Activated CD4-positive, alpha-beta T cell treated with anti-CD3 and anti-CD28 coated beads, Interleukin-2, amount 10 ng/mL, durations not matched to agents 7 days and 5 days (primary cell): ENCODE data around the gene ARG1. TPM values are rescaled to one million over a fixed set of nuclear protein-coding genes. Genes with fewer than 3 reads are reported as not detected.

Source experiments
- CTCF ChIA-PET: fragments of 350-600 bp; sonication (Branson Sonifier 250); formaldehyde crosslinking; loops from one replicate; lab custom pipeline; 2021; ENCODE audit warnings: antibody characterized with exemption; lab: Charles Lee
- POLR2A ChIA-PET: fragments of 350-600 bp; sonication (Branson Sonifier 250); formaldehyde crosslinking; loops from one replicate; lab custom pipeline; 2021; ENCODE audit warnings: antibody characterized with exemption; lab: Charles Lee
- DNase-seq: peaks from one replicate; pipeline ENCODE4 v3.0.0-alpha.2; 2020
- H3K27ac Mint-ChIP-seq: one replicate; pipeline ENCODE4 v1.8.0; 2021; ENCODE audit warnings: mild to moderate bottlenecking, moderate library complexity, mixed read lengths
- H3K27me3 Mint-ChIP-seq: one replicate; pipeline ENCODE4 v1.8.0; 2021; ENCODE audit warnings: mixed read lengths
- H3K36me3 Mint-ChIP-seq: one replicate; pipeline ENCODE4 v1.8.0; 2021; ENCODE audit warnings: low read depth, mixed read lengths
- H3K4me1 Mint-ChIP-seq: one replicate; pipeline ENCODE4 v1.8.0; 2021; ENCODE audit warnings: mixed read lengths
- H3K4me3 Mint-ChIP-seq: one replicate; pipeline ENCODE4 v1.8.0; 2021; ENCODE audit warnings: mild to moderate bottlenecking, moderate library complexity, mixed read lengths
- H3K9me3 Mint-ChIP-seq: one replicate; pipeline ENCODE4 v1.8.0; 2021; ENCODE audit warnings: mixed read lengths
- total RNA-seq, 2 experiments: library from RNA; stranded (reverse); gene quantifications; one replicate each; pipeline ENCODE4 v1.2.3, GENCODE V29; 2021

ARG1 gene
- total RNA-seq, 2 experiments from 2014 or later: not detected

GRCh38 chr6:131592935-131593334 is 19.9 kb downstream of the ARG1 start:
- CTCF ChIA-PET: interaction anchor here (0.6 kb wide), 1 partner anchor 382 kb away, joined by 4 read pairs; no protein-coding TSS in a partner anchor
- no peak overlapping the region for H3K4me3 Mint-ChIP-seq

DNA sequence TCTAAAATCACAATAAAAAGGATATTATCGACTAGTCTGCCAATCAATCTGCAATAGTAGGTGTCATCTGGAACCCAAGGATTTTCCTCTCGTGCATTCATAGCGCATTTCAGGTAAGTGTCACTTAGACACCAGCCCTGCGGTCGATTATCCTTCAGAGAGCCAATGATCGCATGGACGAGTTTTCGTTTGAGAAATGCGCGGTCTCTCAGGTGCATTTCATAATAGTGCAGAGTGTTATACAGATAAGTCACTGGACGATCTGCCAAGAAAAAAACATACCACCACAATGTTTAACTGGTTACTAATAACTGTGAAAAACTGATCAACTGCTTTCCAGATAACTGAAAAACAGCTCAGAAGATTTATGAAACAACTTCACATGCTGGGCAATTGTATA is 21.0 kb downstream of the ARG1 start:
- POLR2A ChIA-PET: no interaction called here

More at GRCh38 chr6:131592935-131593334, 19.9 kb downstream of the ARG1 start:
- Mint-ChIP-seq H3K27me3 (no peaks in the 10 kb centered on the region), H3K27ac (no peak overlapping the region), H3K36me3 (peaks cover 41% of the 10 kb centered on the region), H3K4me1 (no peaks in the 10 kb centered on the region), H3K9me3 (no peaks in the 10 kb centered on the region)
- POLR2A ChIA-PET: no interaction called here
- DNase-seq: no peak

DNA sequence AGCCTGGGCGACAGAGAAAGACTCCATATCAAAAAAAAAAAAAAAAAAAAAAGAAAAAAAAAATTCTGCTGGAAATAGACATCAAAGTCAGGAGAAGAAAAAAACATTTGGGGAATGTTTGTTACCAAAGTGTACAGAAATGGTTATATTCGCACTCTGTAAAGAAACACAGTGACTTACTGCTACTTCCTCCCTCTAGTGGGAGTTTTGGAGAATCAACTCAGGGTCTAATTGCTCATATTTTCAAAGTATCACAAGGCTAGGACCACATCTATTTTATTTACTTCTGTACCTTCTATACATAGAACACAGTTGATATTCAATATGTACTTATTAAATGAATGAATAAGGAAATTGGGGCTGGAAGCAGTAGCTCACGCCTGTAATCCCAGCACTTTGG is 24.4 kb downstream of the ARG1 start:
- Mint-ChIP-seq H3K9me3 (no peaks in the 10 kb centered on the region), H3K27ac (no peak overlapping the region), H3K36me3 (peaks cover 38% of the 10 kb centered on the region), H3K4me3 (no peak overlapping the region), H3K4me1 (no peaks in the 10 kb centered on the region), H3K27me3 (no peaks in the 10 kb centered on the region)
- POLR2A ChIA-PET: no interaction called here
- no peak for DNase-seq
- CTCF ChIA-PET: interaction anchor here (2.1 kb wide), 1 partner anchor 30 kb away, joined by 10 read pairs; the partner anchor contains the start of gene MED23

More for the DNA sequence above, 21.0 kb downstream of the ARG1 start:
- no peak overlapping the region for H3K4me3 Mint-ChIP-seq
- DNase-seq: no peak
- H3K27ac Mint-ChIP-seq: no peak overlapping the region
- H3K9me3 Mint-ChIP-seq: no peaks in the 10 kb centered on the region
- H3K4me1 Mint-ChIP-seq: no peaks in the 10 kb centered on the region
- CTCF ChIA-PET: no interaction called here
- no peaks in the 10 kb centered on the region for H3K27me3 Mint-ChIP-seq
- peaks cover 42% of the 10 kb centered on the region for H3K36me3 Mint-ChIP-seq

DNA sequence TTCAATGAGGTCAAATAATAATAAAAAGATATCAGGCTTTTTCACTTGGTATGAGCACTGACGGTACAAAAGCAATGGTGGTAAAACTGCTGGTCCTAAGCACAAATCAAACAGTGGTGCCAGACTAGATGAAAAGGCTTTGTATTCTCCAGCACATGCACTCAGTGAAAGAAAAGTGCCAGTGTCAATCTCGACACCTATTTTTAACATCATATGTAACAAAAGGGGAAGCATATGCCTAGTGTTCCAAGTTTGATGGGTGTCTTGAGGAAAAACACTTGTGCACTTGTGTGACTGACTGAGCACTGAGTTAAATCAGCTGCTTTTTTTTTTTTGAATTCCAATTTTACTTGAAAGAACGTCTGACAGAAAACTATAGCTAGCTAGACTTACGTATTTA is 27.7 kb downstream of the ARG1 start:
- CTCF ChIA-PET: interaction anchor here (1.4 kb wide), 1 partner anchor 28 kb away, joined by 3 read pairs; the partner anchor contains the start of gene MED23
- no peaks in the 10 kb centered on the region for H3K4me1 Mint-ChIP-seq
- H3K4me3 Mint-ChIP-seq: no peak overlapping the region
- H3K9me3 Mint-ChIP-seq: no peaks in the 10 kb centered on the region
- no peak for DNase-seq
- POLR2A ChIA-PET: no interaction called here
- H3K27me3 Mint-ChIP-seq: no peaks in the 10 kb centered on the region
- peaks cover 31% of the 10 kb centered on the region for H3K36me3 Mint-ChIP-seq
- H3K27ac Mint-ChIP-seq: no peak overlapping the region

DNA sequence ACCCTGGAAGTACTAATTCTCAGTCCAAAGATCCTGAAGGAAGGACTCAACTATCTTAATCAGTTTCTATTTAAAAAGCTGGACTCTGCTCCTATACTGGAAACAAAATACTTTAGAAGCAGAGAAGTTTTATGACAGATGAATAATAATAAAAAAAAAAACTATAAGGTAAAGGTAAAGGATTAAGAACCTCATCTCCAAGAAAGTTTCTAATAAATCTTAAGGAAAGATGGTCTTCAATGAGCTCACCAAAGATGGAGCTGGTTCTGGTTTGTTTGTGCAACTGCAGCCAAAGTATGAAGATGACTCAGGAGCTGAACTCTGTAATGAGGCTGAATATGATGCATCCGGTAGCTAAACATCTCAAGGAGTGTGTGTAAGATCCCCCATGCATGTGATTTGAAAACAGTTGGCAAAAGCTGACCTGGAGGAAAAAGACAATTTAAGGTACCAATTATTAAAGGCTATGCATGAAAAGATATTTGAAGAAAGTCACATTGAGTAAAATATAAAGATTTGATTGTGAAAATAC is 29.8 kb downstream of the ARG1 start:
- Mint-ChIP-seq H3K27ac (no peak overlapping the region), H3K27me3 (no peaks in the 10 kb centered on the region), H3K4me3 (no peak overlapping the region), H3K4me1 (no peaks in the 10 kb centered on the region), H3K9me3 (no peaks in the 10 kb centered on the region), H3K36me3 (peaks cover 37% of the 10 kb centered on the region)
- ChIA-PET POLR2A (no interaction called here), CTCF (interaction anchor here (0.8 kb wide), 1 partner anchor 16 kb away, joined by 3 read pairs; no protein-coding TSS in a partner anchor)
- DNase-seq: no peak

GRCh38 chr6:131613296-131613925 is 40.4 kb downstream of the ARG1 start:
- H3K36me3 Mint-ChIP-seq: peaks cover 46% of the 10 kb centered on the region
- ChIA-PET POLR2A (no interaction called here), CTCF (interaction anchor here (1.8 to 3.1 kb wide), 2 partner anchors 14 to 15 kb away, joined by 9 to 12 read pairs; partner anchors contain the start of gene MED23)
- no peaks in the 10 kb centered on the region for H3K9me3 Mint-ChIP-seq
- no peaks in the 10 kb centered on the region for H3K27me3 Mint-ChIP-seq
- H3K4me1 Mint-ChIP-seq: peaks cover 2% of the 10 kb centered on the region
- DNase-seq: no peak
- no peak overlapping the region for H3K4me3 Mint-ChIP-seq
- no peak overlapping the region for H3K27ac Mint-ChIP-seq

GRCh38 chr6:131615275-131615674 is 42.2 kb downstream of the ARG1 start:
- H3K9me3 Mint-ChIP-seq: no peaks in the 10 kb centered on the region
- H3K4me3 Mint-ChIP-seq: no peak overlapping the region
- ChIA-PET CTCF (interaction anchor here (1.8 kb wide), 1 partner anchor 12 kb away, joined by 9 read pairs; the partner anchor contains the start of gene MED23), POLR2A (no interaction called here)
- peaks cover 51% of the 10 kb centered on the region for H3K36me3 Mint-ChIP-seq
- H3K4me1 Mint-ChIP-seq: peaks cover 2% of the 10 kb centered on the region
- no peak overlapping the region for H3K27ac Mint-ChIP-seq
- no peaks in the 10 kb centered on the region for H3K27me3 Mint-ChIP-seq
- DNase-seq: no peak

GRCh38 chr6:131627724-131628682 is 55.0 kb downstream of the ARG1 start, which contains the start of gene MED23:
MED23 (minus strand) TSS chr6:131628242; CDS start chr6:131628049, 193 bp downstream.
- Mint-ChIP-seq H3K4me3 (peak within 1 kb of the TSS; percentile 98), H3K36me3 (peaks cover 12% of the 10 kb centered on the region), H3K9me3 (no peaks in the 10 kb centered on the region), H3K27me3 (no peaks in the 10 kb centered on the region), H3K27ac (peak within 1 kb of the TSS; percentile 96), H3K4me1 (peaks cover 26% of the 10 kb centered on the region)
- DNase-seq: peak; percentile 93
- ChIA-PET CTCF (interaction anchor here (0.6 to 4.0 kb wide), 39 partner anchors 9 to 1424 kb away, joined by 3 to 44 read pairs (median 3); partner anchors contain the start of genes ENPP3 and OR2A4), POLR2A (interaction anchor here (0.5 to 0.7 kb wide), 2 partner anchors 68 to 347 kb away, joined by 3 read pairs; no protein-coding TSS in a partner anchor)

DNA sequence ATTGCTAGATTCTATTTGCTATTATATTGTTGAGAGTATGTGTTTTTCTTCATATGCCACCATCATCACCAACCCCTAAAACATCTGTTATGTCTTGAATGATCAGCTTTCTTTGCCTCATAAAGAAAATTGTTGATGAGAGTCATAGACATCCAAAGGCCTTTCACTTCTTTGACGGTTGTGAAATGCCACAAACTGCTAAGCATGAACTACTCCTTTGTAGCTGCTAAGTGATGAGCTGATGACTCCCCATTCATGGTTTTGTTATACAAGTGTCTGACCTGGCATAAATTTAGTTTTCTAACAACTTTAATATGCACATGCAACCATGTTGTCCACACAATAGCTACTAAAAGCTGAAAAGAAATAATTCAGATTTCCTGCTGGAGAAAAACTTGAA is 55.7 kb downstream of the ARG1 start:
- Mint-ChIP-seq H3K36me3 (peaks cover 5% of the 10 kb centered on the region), H3K9me3 (no peaks in the 10 kb centered on the region), H3K27ac (peak overlapping the region; percentile 96), H3K4me1 (peaks cover 26% of the 10 kb centered on the region), H3K4me3 (peak overlapping the region; percentile 98), H3K27me3 (no peaks in the 10 kb centered on the region)
- DNase-seq: no peak
- POLR2A ChIA-PET: interaction anchor here (0.5 kb wide), 1 partner anchor 67 kb away, joined by 3 read pairs; no protein-coding TSS in a partner anchor
- CTCF ChIA-PET: interaction anchor here (0.6 to 4.0 kb wide), 28 partner anchors 9 to 1425 kb away, joined by 3 to 44 read pairs (median 3); partner anchors contain the start of genes ENPP3 and OR2A4

GRCh38 chr6:131629651-131630050 is 56.6 kb downstream of the ARG1 start:
- DNase-seq: no peak
- POLR2A ChIA-PET: no interaction called here
- Mint-ChIP-seq H3K9me3 (no peaks in the 10 kb centered on the region), H3K27me3 (no peaks in the 10 kb centered on the region), H3K27ac (no peak overlapping the region), H3K4me3 (no peak overlapping the region), H3K36me3 (peaks cover 3% of the 10 kb centered on the region), H3K4me1 (peaks cover 26% of the 10 kb centered on the region)
- CTCF ChIA-PET: interaction anchor here (3.7 to 4.0 kb wide), 2 partner anchors 9 to 11 kb away, joined by 26 to 44 read pairs; partner anchors contain the start of gene ENPP3

- no peak overlapping the region for H3K4me3 Mint-ChIP-seq
- peaks cover 20% of the 10 kb centered on the region for H3K4me1 Mint-ChIP-seq
- H3K36me3 Mint-ChIP-seq: peaks cover 1% of the 10 kb centered on the region
- ChIA-PET CTCF (no interaction called here), POLR2A (no interaction called here)
- no peaks in the 10 kb centered on the region for H3K27me3 Mint-ChIP-seq
- H3K9me3 Mint-ChIP-seq: no peaks in the 10 kb centered on the region
- no peak for DNase-seq
- H3K27ac Mint-ChIP-seq: no peak overlapping the region
Observed at GRCh38 chr6:131631625-131632289, 58.7 kb downstream of the ARG1 start.
